Measurements from ENCODE around the gene MAML3.

The MAML3 gene

DNA sequence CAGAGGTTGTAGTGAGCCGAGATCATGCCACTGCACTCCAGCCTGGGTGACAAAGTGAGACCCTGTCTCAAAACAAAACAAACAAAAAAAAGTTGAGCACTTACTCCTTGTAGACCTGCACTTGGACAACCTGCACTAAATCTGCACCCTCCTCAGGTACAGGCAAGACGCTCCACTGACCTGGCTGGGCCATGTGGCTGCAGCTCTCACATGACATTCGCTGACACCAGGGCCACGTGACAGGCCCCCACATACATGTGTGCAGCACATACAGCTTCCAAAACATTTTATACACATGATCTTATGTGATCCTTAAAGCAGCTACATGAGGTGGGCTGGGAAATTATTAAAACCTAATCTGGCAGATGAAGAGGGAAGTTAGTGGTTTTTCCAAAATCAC, 425.8 kb downstream of the MAML3 start:
- DNase-seq (ENCODE audit: low spot score), result no peak
- TF ChIP-seq, protein P1, sequence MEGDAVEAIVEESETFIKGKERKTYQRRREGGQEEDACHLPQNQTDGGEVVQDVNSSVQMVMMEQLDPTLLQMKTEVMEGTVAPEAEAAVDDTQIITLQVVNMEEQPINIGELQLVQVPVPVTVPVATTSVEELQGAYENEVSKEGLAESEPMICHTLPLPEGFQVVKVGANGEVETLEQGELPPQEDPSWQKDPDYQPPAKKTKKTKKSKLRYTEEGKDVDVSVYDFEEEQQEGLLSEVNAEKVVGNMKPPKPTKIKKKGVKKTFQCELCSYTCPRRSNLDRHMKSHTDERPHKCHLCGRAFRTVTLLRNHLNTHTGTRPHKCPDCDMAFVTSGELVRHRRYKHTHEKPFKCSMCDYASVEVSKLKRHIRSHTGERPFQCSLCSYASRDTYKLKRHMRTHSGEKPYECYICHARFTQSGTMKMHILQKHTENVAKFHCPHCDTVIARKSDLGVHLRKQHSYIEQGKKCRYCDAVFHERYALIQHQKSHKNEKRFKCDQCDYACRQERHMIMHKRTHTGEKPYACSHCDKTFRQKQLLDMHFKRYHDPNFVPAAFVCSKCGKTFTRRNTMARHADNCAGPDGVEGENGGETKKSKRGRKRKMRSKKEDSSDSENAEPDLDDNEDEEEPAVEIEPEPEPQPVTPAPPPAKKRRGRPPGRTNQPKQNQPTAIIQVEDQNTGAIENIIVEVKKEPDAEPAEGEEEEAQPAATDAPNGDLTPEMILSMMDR (IDR thresholded peaks at IDR 0.05; ENCODE audit: extremely low read depth, missing control alignments), result no peak

DNA sequence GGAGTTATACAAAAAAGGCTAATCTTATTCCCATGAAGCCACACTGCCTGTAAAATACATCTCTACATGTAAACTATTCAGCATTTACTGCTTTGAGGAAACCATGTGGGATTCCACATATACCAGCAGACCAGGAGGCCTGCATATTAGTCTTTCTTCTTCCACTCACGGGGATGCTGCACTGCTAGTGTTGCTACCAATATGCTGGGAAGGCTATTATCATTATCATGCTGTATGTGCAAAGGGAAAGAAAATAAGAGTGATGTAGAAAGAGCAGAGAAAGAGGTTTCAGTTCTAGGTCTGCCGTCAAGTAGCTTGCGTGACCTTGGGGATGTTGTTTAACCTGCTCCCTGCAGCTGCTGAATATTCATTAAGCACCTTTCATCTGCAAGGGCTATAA, 427.4 kb downstream of the MAML3 start:
- DNase-seq (ENCODE audit: low spot score), result no peak
- TF ChIP-seq, protein P1 (IDR thresholded peaks at IDR 0.05; ENCODE audit: extremely low read depth, missing control alignments), result no peak

DNA sequence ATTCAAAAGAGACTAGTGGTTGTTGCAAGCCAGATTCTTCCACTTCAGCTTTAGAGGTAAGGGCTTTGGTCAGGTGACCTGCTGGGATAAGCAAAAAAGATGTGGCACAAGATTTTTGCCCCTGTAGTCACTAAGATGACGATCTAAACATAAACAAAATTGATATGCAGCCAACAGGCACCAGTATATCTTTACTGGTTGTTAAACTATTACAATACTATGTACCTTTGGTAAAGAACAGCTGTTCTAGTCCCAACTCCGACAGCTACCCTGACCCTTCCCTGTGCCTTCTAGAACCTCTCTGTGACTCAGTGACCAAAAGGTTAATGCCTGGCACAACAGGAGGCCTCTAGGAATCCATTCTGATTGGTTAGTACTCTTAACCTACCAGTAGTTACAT, 428.7 kb downstream of the MAML3 start:
- no peak for DNase-seq (ENCODE audit: low spot score)

DNA sequence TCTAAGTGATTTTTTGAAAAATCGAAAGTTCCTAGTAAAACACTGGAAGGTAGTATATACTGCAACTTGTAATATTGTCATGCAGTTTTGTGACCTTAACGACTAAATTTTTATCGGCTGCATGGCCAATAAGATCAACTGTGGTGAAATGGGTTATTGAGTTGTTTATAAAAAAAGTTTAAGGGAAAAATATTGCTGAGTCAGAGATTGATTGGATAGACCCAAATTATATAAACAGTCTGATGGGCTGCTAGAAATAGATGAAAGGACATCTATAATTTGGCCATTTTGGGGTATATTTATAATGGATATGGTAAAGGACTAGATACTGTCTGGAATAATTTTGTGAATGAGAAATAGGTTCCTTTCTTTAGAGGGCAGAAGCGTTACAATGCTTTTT, 432.2 kb downstream of the MAML3 start:
- DNase-seq (ENCODE audit: low spot score), result no peak
- TF ChIP-seq, protein P1 (IDR thresholded peaks at IDR 0.05; ENCODE audit: extremely low read depth, missing control alignments), result no peak

More for the DNA sequence above, 428.7 kb downstream of the MAML3 start:
- TF ChIP-seq, protein P1 (IDR thresholded peaks at IDR 0.05; ENCODE audit: extremely low read depth, missing control alignments), result no peak

DNA sequence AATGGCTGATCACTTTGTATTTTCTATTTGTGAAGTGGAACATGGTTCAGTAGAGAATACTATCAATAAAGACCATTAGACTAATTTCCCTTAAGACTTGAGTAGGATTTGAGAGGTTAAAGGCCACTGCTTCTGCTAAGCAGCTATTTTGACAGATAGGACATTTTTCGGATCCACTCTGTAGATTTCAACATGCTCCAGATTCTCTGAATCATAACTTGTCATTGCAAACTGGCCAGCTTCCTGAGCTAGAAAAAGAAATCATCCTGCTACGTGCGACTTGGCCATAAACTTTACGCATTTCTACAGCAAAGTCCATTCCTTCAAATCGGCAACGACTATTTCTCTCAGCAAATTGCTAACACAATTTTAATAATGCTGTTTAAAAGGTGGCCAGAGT, 433.2 kb downstream of the MAML3 start:
- TF ChIP-seq, protein P1 (IDR thresholded peaks at IDR 0.05; ENCODE audit: extremely low read depth, missing control alignments), result no peak
- DNase-seq (ENCODE audit: low spot score), result no peak

DNA sequence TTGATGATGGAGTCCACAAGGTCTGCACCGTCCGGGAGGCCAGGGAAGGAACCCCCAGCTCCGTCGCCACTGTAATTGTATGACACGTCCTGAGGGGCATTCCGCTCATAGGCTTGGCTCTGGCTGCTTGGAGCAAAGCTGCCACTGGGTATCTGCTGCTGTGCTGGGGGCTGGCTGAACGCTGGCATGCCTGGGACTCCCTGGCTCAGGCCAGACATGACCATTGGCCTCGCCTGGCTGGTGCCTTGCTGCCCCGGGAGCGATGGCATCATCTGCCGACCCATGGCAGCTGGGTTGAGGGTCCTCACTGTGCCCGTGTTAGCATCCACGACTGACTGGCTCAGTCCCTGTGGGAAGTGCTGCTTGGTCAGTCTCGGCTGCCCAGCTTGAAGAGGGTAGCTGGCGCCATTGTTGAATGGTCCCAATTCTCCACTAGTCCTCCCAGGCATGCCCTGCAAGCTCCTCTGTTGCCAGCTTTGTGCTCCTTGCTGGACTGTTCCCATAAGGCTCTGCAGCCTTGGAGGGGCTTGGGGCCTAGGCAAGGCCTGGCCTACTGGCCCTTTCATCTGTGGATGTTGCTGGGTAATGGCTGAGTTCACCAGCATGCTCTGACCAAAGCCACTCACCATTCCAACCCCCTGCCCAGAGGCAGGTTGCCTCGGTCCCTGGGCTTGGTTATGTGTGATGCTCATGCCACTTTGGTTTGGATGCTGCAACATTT, 434.4 kb downstream of the MAML3 start:
- no peak for DNase-seq (ENCODE audit: low spot score)
- TF ChIP-seq, protein P1 (IDR thresholded peaks at IDR 0.05; ENCODE audit: extremely low read depth, missing control alignments), result no peak

DNA sequence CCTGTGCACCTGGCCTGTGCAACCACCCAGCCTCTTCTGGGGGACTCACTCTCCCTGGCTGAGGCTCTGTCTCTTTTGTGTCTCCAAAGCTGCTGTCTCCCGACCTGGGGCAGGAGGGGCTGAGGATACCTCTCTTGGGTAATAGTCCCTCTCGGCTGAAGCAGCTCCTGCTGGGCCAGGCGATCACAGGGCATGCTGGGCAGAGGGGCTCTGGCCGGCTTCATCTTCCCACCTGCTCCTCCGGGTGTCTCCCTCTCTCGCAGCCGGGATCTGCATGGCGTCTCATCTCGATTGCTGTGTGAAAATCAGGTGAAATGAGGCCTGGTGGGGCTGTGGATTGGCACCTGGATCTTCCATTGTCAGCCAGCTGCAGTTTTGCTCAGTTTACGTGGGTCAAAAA, 435.2 kb downstream of the MAML3 start:
- no peak for DNase-seq (ENCODE audit: low spot score)
- TF ChIP-seq, protein P1 (IDR thresholded peaks at IDR 0.05; ENCODE audit: extremely low read depth, missing control alignments), result no peak
